ENCODE measurements around the gene RCOR1.

Gene RCOR1

DNA sequence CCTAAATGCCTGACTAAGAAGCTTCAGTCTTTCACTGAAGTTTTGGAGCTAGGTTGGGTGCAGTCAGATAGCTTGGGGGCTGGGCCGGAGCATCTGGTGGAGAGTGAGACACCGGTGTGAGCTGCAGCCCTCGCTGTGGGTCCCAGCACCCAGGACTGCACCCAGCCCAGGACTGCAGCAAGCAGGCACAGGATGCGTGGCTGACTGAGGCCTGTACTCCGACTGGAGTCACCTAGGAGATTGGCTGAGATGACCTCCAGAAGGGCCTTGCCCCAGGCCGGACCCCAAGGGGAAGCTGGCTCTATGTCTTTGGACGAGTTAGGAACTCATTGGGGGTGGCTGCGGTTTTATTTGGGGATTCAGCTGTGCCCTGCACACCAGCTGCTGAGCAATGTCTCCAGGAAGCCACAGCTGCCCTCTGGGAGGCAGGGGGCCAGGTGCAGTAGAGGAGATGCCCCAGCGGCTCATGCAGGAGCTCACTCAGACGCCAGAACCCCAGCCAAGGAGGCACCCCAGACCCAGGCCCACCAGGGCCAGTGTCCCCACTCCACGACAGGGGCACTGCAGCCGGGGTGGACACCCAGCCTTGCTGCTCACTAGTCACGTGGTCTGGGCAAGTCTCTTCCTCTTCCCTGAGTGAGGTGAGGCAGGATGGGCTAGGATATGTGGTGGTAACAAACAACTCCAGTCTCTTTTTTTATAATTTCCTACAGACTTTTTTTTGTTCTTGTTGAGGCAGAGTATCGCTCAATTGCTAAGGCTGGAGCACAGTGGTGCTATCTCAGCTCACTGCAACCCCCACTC, 31.8 kb upstream of the RCOR1 start:
- no peak overlapping the region for H3K4me3 ChIP-seq (ENCODE audit: low read depth, low read length)
- in situ Hi-C loops (cut with HindIII; ENCODE audit: low sequenced_read_pairs): no loop called here
- DNase-seq (ENCODE audit: low read depth, low spot score): no peak
- TF ChIP-seq, protein P1, sequence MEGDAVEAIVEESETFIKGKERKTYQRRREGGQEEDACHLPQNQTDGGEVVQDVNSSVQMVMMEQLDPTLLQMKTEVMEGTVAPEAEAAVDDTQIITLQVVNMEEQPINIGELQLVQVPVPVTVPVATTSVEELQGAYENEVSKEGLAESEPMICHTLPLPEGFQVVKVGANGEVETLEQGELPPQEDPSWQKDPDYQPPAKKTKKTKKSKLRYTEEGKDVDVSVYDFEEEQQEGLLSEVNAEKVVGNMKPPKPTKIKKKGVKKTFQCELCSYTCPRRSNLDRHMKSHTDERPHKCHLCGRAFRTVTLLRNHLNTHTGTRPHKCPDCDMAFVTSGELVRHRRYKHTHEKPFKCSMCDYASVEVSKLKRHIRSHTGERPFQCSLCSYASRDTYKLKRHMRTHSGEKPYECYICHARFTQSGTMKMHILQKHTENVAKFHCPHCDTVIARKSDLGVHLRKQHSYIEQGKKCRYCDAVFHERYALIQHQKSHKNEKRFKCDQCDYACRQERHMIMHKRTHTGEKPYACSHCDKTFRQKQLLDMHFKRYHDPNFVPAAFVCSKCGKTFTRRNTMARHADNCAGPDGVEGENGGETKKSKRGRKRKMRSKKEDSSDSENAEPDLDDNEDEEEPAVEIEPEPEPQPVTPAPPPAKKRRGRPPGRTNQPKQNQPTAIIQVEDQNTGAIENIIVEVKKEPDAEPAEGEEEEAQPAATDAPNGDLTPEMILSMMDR (IDR thresholded peaks at IDR 0.05; ENCODE audit: low read depth, low read length): no peak

GRCh38 chr14:102565331-102565887, 27.0 kb upstream of the RCOR1 start:
- no peak for DNase-seq (ENCODE audit: low read depth, low spot score)
- TF ChIP-seq, protein P1 (IDR thresholded peaks at IDR 0.05; ENCODE audit: low read depth, low read length): no peak
- in situ Hi-C loops (cut with HindIII; ENCODE audit: low sequenced_read_pairs): no loop called here
- no peak overlapping the region for H3K4me3 ChIP-seq (ENCODE audit: low read depth, low read length)

DNA sequence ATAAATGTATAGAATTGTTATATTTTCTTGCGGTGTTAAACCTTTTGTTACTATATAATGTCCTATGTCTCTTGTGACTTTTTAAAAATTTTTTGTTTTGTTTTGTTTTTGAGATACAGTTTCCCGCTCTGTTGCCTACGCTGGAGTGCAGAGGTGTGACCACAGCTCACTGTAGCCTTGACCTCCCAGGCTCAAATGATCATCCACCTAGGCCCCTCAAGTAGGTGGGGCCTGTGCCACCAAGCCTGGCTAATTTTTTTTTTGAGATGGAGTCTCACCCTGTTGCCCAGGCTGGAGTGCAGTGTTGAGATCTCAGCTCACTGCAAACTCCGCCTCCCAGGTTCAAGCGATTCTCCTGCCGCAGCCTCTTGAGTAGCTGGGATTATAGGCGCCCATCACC, 26.5 kb upstream of the RCOR1 start:
- in situ Hi-C loops (cut with HindIII; ENCODE audit: low sequenced_read_pairs): no loop called here
- TF ChIP-seq, protein P1 (IDR thresholded peaks at IDR 0.05; ENCODE audit: low read depth, low read length): no peak
- DNase-seq (ENCODE audit: low read depth, low spot score): no peak
- H3K4me3 ChIP-seq (ENCODE audit: low read depth, low read length): no peak overlapping the region

DNA sequence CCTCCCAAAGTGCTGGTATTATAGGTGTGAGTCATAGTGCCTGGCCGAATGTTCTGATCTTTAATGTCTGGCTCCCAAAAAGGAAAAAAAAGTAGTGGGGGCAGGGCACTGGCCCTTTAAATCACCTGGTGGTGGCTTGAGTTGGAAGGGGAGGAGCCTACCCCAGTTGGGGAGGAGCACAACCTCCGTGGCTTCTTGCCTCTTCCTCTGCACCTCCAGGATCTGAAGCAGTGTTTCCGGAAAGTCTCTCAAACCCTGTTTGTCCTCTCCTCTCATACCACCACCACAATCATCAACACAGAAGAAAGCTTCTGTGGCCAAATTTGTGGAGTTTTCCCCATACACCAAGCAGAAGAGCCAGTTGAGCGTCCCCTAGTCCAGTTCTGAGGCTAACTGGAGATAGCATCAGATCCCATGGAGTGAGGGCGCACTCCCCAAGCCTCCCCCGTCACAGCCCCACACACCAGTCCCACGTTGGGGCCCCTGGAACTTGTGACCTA, 24.3 kb upstream of the RCOR1 start:
- TF ChIP-seq, protein P1 (IDR thresholded peaks at IDR 0.05; ENCODE audit: low read depth, low read length): no peak
- in situ Hi-C loops (cut with HindIII; ENCODE audit: low sequenced_read_pairs): no loop called here
- H3K4me3 ChIP-seq (ENCODE audit: low read depth, low read length): no peak overlapping the region
- DNase-seq (ENCODE audit: low read depth, low spot score): no peak

DNA sequence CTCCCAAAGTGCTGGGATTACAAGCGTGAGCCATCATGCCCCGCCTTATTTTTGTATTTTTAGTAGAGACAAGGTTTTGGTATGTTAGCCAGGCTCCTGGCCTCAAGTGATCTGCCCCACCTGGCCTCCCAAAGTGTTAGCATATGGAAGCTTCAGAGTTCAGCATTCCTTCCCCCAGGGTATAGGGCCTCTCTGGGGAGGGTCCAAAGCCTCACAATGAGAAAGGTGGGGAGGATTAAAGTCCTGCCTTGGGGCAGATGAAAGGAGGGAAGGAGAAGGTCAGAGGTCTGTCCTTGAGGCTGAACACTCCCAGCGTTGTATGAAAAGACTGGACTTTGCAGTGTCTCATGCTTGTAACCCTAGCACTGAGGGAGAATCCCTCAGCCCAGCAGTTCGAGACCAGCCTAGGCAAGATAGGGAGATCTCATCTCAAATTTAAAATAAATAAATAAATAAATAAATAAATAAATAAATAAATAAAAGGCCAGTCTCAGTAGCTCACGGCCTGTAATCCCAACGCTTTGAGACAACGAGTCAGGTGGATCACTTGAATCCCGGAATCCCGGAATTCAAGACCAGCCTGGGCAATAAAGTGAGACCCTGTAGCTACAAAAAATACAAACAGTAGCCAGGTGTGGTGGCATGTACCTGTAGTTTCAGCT, 22.0 kb upstream of the RCOR1 start:
- in situ Hi-C loops (cut with HindIII; ENCODE audit: low sequenced_read_pairs): no loop called here
- H3K4me3 ChIP-seq (ENCODE audit: low read depth, low read length): no peak overlapping the region
- TF ChIP-seq, protein P1 (IDR thresholded peaks at IDR 0.05; ENCODE audit: low read depth, low read length): no peak
- no peak for DNase-seq (ENCODE audit: low read depth, low spot score)

DNA sequence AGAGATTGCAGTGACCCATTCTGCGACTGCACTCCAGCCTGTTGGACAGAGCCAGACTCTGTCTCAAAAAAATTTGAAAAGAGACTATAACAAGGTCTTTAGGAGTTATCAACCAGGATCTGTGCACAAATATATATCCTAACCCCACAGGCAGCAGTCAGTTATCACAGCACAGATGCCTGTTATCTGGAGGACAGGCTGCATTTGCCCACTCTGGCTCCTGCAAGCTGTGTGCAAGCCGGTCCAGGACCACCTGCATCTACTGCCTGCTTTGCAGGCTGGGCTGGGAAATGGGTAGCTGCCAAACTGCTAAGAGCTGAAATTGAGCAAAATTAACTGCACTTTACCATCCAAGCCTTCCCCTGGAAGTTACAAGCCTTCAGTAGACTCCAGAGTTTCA, 21.4 kb upstream of the RCOR1 start:
- H3K4me3 ChIP-seq (ENCODE audit: low read depth, low read length): no peak overlapping the region
- TF ChIP-seq, protein P1 (IDR thresholded peaks at IDR 0.05; ENCODE audit: low read depth, low read length): no peak
- DNase-seq (ENCODE audit: low read depth, low spot score): no peak
- in situ Hi-C loops (cut with HindIII; ENCODE audit: low sequenced_read_pairs): no loop called here
